IPS-15b (cell line): ENCODE data around the gene PCDH15.
"Not testable (repeated sequence)": the region's sequence is repeated elsewhere in the genome, so short reads cannot be mapped to it uniquely, and the experiment has no call there.

Source experiments
- H3K27me3 ChIP-seq: one replicate; pipeline ENCODE4 v1.6.1; 2013; ENCODE audit warnings: low read length; ENCODE audit not compliant: control insufficient read depth, insufficient read depth
- H3K36me3 ChIP-seq: one replicate; pipeline ENCODE4 v1.6.1; 2013; ENCODE audit warnings: low read length; ENCODE audit not compliant: control insufficient read depth, insufficient read depth
- H3K4me1 ChIP-seq: one replicate; pipeline ENCODE4 v1.6.1; 2013; ENCODE audit warnings: mild to moderate bottlenecking, low read length; ENCODE audit not compliant: control insufficient read depth, insufficient read depth
- H3K4me3 ChIP-seq: one replicate; pipeline ENCODE4 v1.5.1; 2013; ENCODE audit warnings: low read depth, low read length
- H3K9ac ChIP-seq: one replicate; pipeline ENCODE4 v1.6.1; 2013; ENCODE audit warnings: low read depth, mild to moderate bottlenecking, low read length
- H3K9me3 ChIP-seq: one replicate; pipeline ENCODE4 v1.6.1; 2013; ENCODE audit warnings: mild to moderate bottlenecking, low read length; ENCODE audit not compliant: control insufficient read depth, insufficient read depth

PCDH15 gene

GRCh38 chr10:54531296-54531695 is 269.7 kb downstream of the PCDH15 start:
- Histone ChIP-seq H3K4me1 (peaks cover 2% of the 10 kb centered on the region), H3K27me3 (no peaks in the 10 kb centered on the region), H3K4me3 (no peak overlapping the region)

DNA sequence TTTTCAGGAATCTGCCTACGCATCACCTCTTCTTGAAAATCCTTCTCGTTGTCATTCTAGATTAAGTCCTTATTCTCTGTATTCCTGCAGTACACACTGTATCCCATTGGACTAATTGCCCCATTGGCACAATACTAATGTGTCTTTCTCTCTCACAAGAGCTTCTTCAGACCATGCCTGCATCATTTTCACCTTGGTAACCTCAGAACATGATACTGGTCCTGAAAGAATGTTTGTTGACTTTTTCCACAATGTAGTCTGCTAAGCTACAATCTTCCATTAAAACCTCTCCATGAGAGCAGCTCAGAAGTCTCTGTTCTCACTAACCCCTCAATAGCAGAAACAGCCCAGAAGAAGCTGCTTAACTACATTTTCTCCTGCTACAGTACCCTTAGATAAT is 270.7 kb downstream of the PCDH15 start:
- no peaks in the 10 kb centered on the region for H3K27me3 ChIP-seq
- H3K4me3 ChIP-seq: no peak overlapping the region
- peaks cover 2% of the 10 kb centered on the region for H3K4me1 ChIP-seq
- H3K36me3 ChIP-seq: no peaks in the 10 kb centered on the region
- H3K9me3 ChIP-seq: no peaks in the 10 kb centered on the region
- no peak overlapping the region for H3K9ac ChIP-seq

More at GRCh38 chr10:54531296-54531695, 269.7 kb downstream of the PCDH15 start:
- no peak overlapping the region for H3K9ac ChIP-seq
- H3K9me3 ChIP-seq: no peaks in the 10 kb centered on the region
- H3K36me3 ChIP-seq: no peaks in the 10 kb centered on the region

- Histone ChIP-seq H3K36me3 (no peaks in the 10 kb centered on the region), H3K4me3 (no peak overlapping the region), H3K9me3 (no peaks in the 10 kb centered on the region), H3K4me1 (no peaks in the 10 kb centered on the region), H3K9ac (no peak overlapping the region), H3K27me3 (no peaks in the 10 kb centered on the region)
Measured at GRCh38 chr10:54525816-54526215, 275.2 kb downstream of the PCDH15 start.

DNA sequence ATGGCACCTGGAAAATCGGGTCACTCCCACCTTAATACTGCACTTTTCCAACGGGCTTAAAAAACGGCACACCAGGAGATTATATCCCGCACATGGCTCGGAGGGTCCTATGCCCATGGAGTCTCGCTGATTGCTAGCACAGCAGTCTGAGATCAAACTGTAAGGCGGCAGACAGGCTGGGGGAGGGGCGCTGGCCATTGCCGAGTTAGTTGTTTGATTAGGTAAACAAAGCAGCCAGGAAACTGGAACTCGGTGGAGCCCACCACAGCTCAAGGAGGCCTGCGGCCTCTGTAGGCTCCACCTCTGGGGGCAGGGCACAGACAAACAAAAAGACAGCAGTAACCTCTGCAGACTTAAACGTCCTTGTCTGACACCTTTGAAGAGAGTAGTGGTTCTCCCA is 285.8 kb downstream of the PCDH15 start:
- not testable (repeated sequence) for H3K4me3 ChIP-seq, H3K9me3 ChIP-seq, H3K4me1 ChIP-seq, H3K36me3 ChIP-seq, H3K9ac ChIP-seq, H3K27me3 ChIP-seq

DNA sequence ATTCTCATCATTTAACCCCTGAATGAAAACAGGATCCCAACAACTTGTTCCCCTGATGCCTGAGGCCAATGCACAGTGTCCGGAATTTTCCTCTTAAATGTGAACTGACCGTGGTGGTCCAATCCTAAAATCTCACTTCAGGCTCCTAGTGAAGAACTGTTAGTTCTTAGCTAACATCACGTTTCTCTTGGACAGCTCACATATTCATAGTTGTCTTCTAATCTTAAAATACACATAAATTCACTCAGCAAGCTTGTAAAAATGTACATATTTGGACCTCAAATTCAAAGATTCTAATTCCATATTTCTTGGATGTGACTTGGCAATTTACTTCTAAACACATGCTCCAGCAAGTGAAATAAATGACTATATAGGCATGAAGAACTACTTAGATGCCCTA is 297.2 kb downstream of the PCDH15 start:
- H3K9ac ChIP-seq: no peak overlapping the region
- H3K36me3 ChIP-seq: no peaks in the 10 kb centered on the region
- H3K9me3 ChIP-seq: no peaks in the 10 kb centered on the region
- no peak overlapping the region for H3K4me3 ChIP-seq
- no peaks in the 10 kb centered on the region for H3K27me3 ChIP-seq
- no peaks in the 10 kb centered on the region for H3K4me1 ChIP-seq

DNA sequence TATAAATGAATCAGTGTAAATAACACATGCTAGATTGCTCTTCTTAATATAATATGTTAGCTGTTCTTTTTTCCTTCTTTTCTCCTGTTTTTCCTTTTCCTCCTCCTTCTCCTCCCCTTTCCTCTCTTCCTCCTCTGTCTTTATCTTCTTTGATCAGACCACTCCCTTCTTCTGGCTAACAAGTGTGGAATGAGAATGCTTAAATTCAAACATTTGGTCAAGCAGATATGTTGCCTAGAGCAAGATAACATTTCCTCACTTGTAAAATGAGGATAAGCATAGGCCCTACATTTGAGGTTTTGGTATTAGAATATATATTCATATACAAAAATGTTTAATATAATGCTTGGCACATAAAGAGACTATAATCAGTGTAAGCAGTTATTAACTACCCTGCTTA is 299.1 kb downstream of the PCDH15 start:
- no peaks in the 10 kb centered on the region for H3K27me3 ChIP-seq
- H3K9me3 ChIP-seq: no peaks in the 10 kb centered on the region
- no peak overlapping the region for H3K9ac ChIP-seq
- H3K4me1 ChIP-seq: no peaks in the 10 kb centered on the region
- no peaks in the 10 kb centered on the region for H3K36me3 ChIP-seq
- no peak overlapping the region for H3K4me3 ChIP-seq

DNA sequence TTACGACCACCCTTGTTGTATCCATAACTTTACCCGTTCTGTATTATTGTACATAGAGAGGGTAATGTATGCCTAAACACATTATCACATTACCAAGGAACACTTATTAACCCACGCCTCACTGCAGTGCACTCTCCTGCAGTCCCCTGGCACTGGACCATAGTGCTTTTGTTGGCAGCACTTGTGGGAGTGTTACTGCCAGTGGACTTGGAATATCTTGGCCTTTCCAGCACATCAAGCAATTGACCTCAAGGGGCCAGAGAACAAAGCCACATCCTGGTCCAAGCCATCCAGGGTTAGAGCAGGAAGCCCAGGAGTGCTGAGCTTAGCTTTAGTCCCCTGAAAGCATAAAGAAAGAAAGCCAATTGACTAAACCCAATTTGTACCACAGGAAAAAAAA is 304.2 kb downstream of the PCDH15 start:
- Histone ChIP-seq H3K4me1 (no peaks in the 10 kb centered on the region), H3K4me3 (no peak overlapping the region), H3K36me3 (no peaks in the 10 kb centered on the region), H3K27me3 (no peaks in the 10 kb centered on the region), H3K9me3 (no peaks in the 10 kb centered on the region), H3K9ac (no peak overlapping the region)

DNA sequence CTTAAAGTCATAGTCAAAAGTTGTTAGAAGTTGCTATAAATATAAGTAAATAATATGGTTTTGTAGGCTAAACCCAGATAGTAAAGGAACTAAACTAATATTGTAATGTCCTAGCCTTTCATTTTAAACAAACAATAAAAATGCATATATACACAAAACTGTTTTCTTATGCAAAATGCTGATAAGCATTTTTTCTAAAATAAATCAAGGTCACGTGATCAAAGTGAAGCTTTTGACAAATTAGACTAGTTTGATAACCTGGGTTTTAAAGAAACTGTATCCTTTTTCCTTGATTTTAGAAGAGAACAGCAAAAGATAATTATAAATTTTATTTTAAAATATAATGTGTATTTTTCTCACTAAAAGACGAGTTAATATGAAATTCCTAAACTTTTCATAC is 313.3 kb downstream of the PCDH15 start:
- H3K4me1 ChIP-seq: no peaks in the 10 kb centered on the region
- no peaks in the 10 kb centered on the region for H3K36me3 ChIP-seq
- H3K9me3 ChIP-seq: peaks cover 4% of the 10 kb centered on the region
- no peaks in the 10 kb centered on the region for H3K27me3 ChIP-seq
- H3K9ac ChIP-seq: no peak overlapping the region
- no peak overlapping the region for H3K4me3 ChIP-seq

DNA sequence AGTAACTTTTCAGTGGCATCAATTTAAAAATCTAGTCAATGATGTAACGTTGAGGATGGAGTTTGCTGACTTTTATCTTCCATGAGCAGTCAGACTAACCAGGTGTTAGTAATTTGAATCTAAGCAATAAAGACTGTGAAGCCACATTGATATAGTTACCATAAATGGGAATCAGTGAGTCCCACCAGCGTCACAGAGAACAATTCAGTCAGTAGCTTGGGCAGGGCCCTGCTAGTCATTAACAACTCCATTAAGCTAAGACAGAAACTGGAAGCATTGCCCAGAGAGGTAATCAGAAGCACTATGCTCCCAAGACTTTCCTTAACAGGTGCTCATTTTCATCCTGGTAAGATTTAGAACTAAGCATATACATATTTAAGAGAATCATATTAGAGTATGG is 315.1 kb downstream of the PCDH15 start:
- no peaks in the 10 kb centered on the region for H3K4me1 ChIP-seq
- H3K27me3 ChIP-seq: no peaks in the 10 kb centered on the region
- no peak overlapping the region for H3K4me3 ChIP-seq
- no peak overlapping the region for H3K9ac ChIP-seq
- peaks cover 4% of the 10 kb centered on the region for H3K9me3 ChIP-seq
- no peaks in the 10 kb centered on the region for H3K36me3 ChIP-seq

- Histone ChIP-seq H3K36me3 (no peaks in the 10 kb centered on the region), H3K9ac (no peak overlapping the region), H3K4me3 (no peak overlapping the region), H3K4me1 (no peaks in the 10 kb centered on the region), H3K9me3 (peaks cover 4% of the 10 kb centered on the region), H3K27me3 (no peaks in the 10 kb centered on the region)
Measured at GRCh38 chr10:54484186-54484585, 316.8 kb downstream of the PCDH15 start.

- Histone ChIP-seq H3K4me3 (no peak overlapping the region), H3K27me3 (no peaks in the 10 kb centered on the region), H3K4me1 (peaks cover 14% of the 10 kb centered on the region), H3K9me3 (no peaks in the 10 kb centered on the region), H3K36me3 (no peaks in the 10 kb centered on the region), H3K9ac (no peak overlapping the region)
Measured at GRCh38 chr10:54478601-54479000, 322.4 kb downstream of the PCDH15 start.

DNA sequence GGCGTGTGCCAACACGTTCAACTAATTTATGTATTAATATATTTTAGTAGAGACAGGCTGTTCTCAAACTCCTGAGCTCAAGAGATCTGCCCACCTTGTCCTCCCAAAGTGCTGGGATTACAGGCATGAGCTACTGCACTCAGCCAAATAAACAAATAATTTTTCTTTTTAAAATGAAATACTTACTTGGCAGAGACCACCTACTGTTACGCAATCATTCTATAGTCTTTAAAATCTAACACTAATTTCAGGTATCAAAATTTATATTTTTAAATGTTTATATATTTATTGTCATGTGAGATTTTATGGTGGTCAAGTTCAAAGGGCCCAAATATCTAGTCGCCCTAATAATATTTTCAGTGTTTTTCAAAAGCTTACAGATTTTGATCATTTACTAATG is 323.3 kb downstream of the PCDH15 start:
- Histone ChIP-seq H3K9me3 (no peaks in the 10 kb centered on the region), H3K4me1 (peaks cover 14% of the 10 kb centered on the region), H3K36me3 (no peaks in the 10 kb centered on the region), H3K27me3 (no peaks in the 10 kb centered on the region), H3K9ac (no peak overlapping the region), H3K4me3 (no peak overlapping the region)

GRCh38 chr10:54470324-54470631 is 330.8 kb downstream of the PCDH15 start:
- Histone ChIP-seq H3K4me3 (no peak overlapping the region), H3K27me3 (no peaks in the 10 kb centered on the region), H3K4me1 (peaks cover 4% of the 10 kb centered on the region), H3K36me3 (no peaks in the 10 kb centered on the region), H3K9me3 (no peaks in the 10 kb centered on the region), H3K9ac (no peak overlapping the region)
